Glomerular visceral epithelial cell (primary cell): ENCODE results near the gene PPIH.
"Not testable (repeated sequence)": the region's sequence is repeated elsewhere in the genome, so short reads cannot be mapped to it uniquely, and the experiment has no call there.

ENCODE experiments used
- DNase-seq: peaks from one replicate; pipeline ENCODE4 v3.0.0-alpha.2; 2016; ENCODE audit errors: extremely low spot score

Gene PPIH

GRCh38 chr1:42682484-42682738 is 24.2 kb downstream of the PPIH start:
- not testable (repeated sequence) for DNase-seq

GRCh38 chr1:42682739-42683531 is 24.7 kb downstream of the PPIH start:
- DNase-seq: peak; percentile 64

GRCh38 chr1:42684139-42684538 is 25.9 kb downstream of the PPIH start:
- peak; percentile 20 for DNase-seq

- no peak for DNase-seq
Observed at GRCh38 chr1:42686418-42686817, 28.2 kb downstream of the PPIH start.

- no peak for DNase-seq
Observed at GRCh38 chr1:42689912-42690311, 31.7 kb downstream of the PPIH start.

GRCh38 chr1:42690477-42691156 is 32.4 kb downstream of the PPIH start:
- peak; percentile 10 for DNase-seq

- DNase-seq: no peak
Observed at GRCh38 chr1:42691157-42691498, 32.9 kb downstream of the PPIH start.

GRCh38 chr1:42692461-42692860 is 34.2 kb downstream of the PPIH start:
- DNase-seq: no peak

- DNase-seq: no peak
Observed at GRCh38 chr1:42692911-42693310, 34.7 kb downstream of the PPIH start.

- DNase-seq: no peak
Observed at GRCh38 chr1:42698081-42698813, 40.0 kb downstream of the PPIH start.

- DNase-seq: no peak
Observed at GRCh38 chr1:42700006-42700405, 41.8 kb downstream of the PPIH start.

GRCh38 chr1:42703888-42704464 is 45.8 kb downstream of the PPIH start:
- no peak for DNase-seq

- DNase-seq: not testable (repeated sequence)
Observed at GRCh38 chr1:42712808-42713207, 54.6 kb downstream of the PPIH start.

- no peak for DNase-seq
Observed at GRCh38 chr1:42713293-42713692, 55.1 kb downstream of the PPIH start.

GRCh38 chr1:42714441-42714840 is 56.2 kb downstream of the PPIH start:
- not testable (repeated sequence) for DNase-seq

GRCh38 chr1:42720868-42721267 is 62.6 kb downstream of the PPIH start:
- peak; percentile 24 for DNase-seq

- DNase-seq: no peak
Observed at GRCh38 chr1:42721926-42722325, 63.7 kb downstream of the PPIH start.

- not testable (repeated sequence) for DNase-seq
Observed at GRCh38 chr1:42722403-42722802, 64.2 kb downstream of the PPIH start.

GRCh38 chr1:42723511-42723910 is 65.3 kb downstream of the PPIH start:
- peak; percentile 9 for DNase-seq

GRCh38 chr1:42725820-42726219 is 67.6 kb downstream of the PPIH start:
- not testable (repeated sequence) for DNase-seq
